DMS153 treated with DMSO at 0.1 percent for 48 hours (cell line): ENCODE results near the gene ZNF619.

ENCODE experiments used
- DNase-seq: peaks from one replicate; lab custom pipeline; 2025; ENCODE audit not compliant: unreplicated experiment; lab: John Stamatoyannopoulos, UW

The ZNF619 gene

DNA sequence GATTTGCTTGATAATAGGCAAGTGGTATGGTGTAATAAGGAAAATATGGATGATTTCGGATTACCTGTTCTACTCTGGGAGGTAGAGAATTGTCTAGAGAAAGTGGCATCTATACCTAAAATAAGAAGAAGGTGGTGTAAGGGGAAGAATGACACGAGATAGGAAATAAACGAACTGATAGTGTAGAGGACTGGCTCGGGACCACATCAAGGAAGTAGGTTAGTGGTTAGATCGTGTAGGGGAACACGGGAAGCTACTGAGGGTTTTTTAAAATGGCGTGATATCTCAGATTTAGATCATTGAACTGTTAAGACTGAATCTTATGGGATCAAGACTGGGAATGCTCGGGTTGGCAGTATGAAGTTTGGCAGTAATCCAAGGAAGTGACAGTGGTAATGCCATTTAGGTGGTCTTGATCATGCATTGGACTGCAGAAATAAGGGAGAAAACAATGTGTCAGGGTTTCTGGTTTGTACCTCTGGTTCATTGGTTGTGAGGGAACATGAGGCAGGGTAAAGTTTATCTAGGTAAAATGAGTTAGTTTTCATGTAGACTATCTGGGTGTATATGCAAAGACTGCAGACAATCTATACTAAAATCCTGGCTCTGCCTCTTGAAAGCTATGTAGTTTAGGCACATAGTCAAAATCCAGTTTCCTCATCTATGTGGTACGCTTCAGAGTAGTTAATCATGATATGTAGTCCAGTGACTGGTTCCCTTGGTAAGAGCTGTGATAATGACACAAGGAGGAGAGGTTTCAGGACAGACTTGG is 12.4 kb upstream of the ZNF619 start:
- no peak for DNase-seq

GRCh38 chr3:40465111-40465407 is 11.9 kb upstream of the ZNF619 start:
- no peak for DNase-seq

DNA sequence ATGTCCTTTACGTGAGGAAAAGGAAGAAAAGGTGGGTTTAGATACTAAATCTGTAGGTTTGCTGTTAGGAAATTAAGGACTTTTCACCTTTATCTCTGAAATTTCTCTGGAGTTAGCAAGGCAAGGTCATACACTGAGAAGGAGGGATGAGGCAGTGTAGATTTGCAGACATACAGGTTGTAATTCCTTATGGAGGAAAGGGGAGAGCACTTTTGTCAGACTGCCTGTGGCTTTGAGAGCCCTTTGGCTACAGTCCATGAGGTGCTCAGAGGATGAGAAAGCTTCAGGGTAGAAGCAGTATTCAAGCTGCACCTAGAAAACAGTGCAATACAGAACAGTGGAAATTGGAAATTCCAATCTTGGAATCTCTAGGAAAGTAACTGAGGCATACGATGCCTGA is 11.5 kb upstream of the ZNF619 start:
- no peak for DNase-seq

DNA sequence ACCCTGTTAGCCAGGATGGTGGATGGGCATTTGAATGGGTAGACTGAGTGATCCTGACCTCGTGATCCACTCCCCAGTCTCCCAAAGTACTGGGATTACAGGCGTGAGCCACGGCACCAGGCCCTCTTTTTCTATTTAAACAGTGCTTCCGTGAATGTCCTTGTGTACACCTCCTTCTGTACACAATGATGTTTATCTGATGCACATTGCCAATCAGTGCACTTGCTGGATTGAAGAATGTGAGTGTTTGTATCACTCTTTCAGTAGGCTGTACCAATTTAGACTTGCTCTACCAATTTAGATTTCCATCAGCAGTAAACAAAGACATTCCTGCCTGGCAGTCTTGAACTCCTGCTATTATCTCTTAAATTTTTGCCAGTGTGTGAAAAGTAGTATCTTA is 8.9 kb upstream of the ZNF619 start:
- DNase-seq: no peak

DNA sequence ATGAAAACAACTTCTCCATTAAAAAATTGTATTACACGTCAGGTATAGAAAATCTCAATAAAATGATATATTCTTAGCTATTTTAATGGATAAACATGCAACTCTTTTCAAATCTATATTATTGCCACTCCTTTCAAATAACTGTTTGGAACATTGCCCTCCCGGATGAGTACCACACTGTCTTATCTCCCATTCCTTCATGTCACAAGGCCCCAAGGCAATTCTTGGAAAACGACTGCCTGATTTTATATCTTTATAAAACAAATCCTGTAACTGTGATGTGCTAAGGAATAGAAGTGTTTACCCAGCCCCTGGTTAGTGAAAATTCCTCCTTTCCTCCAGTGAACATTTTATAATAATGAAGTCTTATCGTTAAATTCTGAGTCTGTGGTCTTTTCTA is 6.2 kb upstream of the ZNF619 start:
- DNase-seq: no peak

GRCh38 chr3:40477666-40478065 is 744 bp downstream of the ZNF619 start:
- no peak for DNase-seq

DNA sequence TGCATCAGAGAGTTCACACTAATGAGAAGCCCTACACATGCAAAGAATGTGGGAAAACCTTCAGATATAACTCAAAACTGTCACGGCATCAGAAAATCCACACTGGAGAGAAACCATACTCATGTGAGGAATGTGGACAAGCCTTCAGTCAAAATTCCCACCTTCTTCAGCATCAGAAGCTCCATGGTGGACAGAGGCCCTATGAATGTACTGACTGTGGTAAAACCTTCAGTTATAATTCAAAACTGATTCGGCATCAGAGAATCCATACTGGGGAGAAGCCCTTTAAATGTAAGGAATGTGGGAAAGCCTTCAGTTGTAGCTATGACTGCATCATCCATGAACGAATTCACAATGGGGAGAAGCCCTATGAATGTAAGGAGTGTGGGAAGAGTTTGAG is 10.2 kb downstream of the ZNF619 start:
- no peak for DNase-seq

DNA sequence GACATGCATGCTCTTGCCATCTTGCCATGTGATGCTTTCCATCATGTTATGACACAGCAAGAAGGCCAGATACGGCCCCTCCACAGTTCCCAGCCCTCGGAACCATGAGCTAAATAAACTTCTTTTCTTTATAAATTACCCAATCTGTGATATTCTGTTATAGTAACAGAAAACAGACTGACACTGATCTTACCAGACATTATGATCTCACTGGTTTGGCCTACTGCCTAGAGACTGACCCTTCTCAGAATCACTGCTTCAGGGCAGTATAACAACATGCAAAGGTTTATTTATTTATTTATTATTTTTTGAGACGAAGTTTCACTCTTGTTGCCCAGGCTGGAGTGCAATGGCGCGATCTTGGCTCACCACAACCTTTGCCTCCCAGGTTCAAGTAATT is 14.0 kb downstream of the ZNF619 start:
- DNase-seq: no peak

DNA sequence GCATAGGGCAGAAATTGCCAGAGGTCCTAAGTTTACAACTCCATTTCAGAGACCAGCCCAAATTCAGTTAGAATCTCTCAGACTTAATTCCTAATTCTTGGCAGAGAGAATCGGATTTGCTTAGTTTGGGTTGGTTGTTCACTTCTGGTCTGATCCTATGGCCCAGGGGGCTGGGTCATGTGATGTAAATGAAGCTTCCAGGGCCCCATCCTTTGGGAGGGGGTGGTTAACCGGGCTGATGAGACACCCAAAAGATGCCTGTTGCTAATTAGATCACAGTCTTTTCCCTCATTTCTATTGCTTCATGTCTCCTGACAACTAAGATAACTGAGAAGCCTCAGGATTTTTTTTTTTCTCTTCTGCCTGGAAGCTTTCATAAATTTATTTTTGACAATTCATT is 17.8 kb downstream of the ZNF619 start:
- no peak for DNase-seq

GRCh38 chr3:40497288-40497687 is 20.4 kb downstream of the ZNF619 start:
- DNase-seq: no peak

- no peak for DNase-seq
Measured at GRCh38 chr3:40499952-40500351, 23.0 kb downstream of the ZNF619 start.

DNA sequence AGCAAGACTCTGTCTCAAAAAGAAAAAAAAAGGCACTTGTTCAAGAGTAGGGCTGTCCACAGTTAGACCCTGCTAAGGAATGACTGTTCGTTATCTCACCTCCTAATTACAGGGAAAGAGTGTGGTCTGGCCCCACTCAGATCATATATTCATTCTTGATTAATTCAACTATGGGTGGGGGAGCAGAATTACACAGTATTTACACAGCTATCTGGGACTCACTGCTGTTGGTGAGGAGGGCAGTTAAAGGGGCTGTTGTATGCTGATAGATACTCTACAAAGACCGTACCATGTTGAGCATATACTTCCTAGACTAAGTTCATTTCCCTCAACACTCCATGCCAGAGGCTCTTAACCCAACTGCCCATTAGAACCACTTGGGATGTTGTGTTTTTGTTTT is 25.1 kb downstream of the ZNF619 start:
- DNase-seq: no peak

DNA sequence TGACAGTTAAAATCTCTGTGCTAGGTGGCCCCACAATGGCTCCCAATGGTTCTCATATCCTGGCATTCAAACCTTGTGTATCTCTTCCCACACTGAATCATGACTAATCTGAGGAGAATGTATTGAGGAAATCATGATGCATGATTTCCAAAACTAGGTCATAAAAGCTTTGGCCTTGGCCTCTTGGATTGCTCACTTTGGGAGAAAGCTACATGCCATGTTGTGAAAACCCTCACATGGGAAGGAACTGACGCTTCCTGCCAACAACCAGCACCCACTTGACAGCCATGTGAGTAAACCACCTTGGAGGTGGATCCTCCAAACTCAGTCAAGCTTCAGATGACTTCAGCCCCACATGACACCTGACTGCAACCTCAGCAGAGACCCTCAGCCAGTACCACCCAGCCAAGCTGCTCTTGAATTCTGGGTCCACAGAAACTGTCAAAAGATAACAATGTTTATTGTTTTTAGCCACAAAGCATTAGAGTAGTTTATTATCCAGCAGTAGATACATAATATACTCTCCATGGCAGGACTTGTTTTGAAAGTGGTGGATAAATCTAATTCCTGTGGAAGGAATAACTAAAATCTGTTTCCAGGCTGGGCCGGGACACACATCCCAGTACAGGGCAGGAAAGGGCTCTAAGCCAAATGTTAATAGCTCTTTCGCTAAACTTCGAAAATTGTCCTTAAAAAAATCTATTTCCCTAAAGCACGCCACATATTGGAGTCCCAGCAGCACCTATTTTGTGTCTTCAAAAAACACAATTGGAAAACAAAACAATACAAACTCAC is 27.9 kb downstream of the ZNF619 start:
- DNase-seq: no peak

DNA sequence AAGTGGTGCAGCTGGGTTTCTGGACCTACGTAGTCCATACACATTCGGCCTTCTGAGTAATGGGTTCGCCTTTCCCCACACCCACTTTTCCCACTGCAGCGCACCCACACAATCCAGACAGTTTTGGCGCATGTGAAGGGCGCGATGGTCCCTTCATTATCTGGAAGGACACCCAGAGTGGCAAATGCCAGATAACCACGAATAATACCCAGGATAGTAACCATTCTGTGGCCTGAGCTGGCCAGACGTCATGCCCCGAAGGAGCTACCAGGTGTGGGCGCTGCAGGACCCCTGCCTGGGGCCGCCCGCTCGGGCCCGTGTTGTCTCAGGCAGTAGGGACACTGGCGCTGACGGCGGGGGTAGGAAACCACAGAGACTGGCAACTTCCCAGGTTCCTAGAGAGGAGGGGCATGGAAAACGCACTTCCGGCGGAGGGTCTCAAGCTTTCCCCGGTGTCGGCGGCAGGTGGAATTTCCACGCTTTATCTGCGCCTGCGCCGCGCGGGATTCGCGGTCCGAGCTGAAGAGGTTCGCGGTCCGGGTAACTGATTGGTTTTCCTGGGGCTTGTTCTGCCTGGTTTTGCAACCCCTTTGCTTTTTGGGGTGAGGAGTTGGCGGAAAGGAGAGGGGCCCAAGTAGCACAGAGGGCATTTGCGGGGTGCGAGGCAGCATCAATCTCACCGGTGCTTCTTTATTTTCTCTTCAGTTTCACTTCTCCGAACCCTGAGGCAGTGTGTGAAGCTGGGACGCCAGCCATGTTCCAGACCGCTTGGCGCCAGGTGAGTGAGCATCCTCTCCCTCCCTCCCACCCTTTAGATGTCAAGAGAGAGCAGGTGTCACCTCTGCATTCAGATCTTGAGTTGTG is 28.9 kb downstream of the ZNF619 start, which contains the start of gene ZNF620:
TSS of gene ZNF620 (plus strand) at position 441 of the 864 bp plus-strand sequence. CDS start at position 755, 314 bp downstream.
- peak; percentile 46 for DNase-seq

DNA sequence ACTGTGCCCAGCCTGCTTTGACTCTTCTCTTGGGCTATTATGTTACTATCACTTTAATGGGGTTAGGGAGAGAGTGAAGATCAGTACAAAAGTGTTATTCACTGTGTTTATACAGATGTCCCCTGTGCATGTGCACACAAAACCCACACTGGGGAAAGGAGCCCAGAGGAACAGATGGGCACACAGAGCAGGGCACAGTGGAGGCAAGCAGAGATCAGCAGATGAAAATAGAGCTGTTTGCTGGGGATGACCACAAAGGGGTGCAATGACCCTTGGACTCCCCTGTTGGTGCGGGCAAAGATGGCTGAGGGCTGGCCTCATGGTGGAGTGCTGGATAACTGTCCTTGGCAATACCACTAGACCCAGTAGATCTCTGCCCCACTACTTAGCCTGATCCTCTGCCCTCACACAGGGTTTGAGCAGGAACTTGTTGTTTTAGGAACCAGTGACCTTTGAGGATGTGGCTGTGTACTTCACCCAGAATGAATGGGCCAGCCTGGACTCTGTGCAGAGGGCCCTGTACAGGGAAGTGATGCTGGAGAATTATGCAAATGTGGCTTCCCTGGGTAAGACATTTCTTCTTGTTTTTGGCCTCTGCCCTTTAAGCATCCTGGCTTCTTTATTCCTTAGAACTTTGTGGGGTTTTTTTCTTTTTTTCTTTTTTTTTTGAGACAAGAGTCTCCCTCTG is 34.3 kb downstream of the ZNF619 start:
- DNase-seq: no peak

DNA sequence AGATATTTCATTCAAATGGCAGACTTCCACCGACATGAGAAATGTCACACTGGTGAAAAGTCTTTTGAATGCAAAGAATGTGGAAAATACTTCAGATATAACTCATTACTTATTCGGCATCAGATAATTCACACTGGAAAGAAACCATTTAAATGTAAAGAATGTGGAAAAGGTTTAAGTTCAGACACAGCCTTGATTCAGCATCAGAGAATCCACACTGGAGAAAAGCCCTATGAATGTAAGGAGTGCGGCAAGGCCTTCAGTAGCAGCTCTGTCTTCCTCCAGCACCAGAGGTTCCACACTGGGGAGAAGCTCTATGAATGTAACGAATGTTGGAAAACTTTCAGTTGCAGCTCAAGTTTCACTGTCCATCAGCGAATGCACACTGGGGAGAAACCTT is 39.3 kb downstream of the ZNF619 start:
- DNase-seq: no peak

DNA sequence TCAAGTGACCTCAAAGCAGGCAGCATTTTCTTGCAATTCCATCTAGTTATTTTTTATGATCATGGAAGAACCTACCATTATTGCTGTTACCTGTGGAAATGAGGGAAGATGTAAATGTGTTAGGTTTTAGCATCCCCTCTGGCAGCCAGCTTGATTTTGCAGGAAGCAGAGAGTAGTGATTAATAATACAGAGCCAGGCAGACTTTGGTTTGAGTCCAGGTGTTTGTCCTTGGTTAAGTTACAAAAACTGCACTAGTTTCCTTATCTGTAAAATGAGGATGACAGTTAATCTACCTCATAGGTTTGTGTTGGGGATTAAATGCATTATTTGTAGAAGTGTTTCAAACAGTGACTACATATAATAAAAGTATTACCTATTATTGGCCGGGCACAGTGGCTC is 41.1 kb downstream of the ZNF619 start:
- DNase-seq: no peak

DNA sequence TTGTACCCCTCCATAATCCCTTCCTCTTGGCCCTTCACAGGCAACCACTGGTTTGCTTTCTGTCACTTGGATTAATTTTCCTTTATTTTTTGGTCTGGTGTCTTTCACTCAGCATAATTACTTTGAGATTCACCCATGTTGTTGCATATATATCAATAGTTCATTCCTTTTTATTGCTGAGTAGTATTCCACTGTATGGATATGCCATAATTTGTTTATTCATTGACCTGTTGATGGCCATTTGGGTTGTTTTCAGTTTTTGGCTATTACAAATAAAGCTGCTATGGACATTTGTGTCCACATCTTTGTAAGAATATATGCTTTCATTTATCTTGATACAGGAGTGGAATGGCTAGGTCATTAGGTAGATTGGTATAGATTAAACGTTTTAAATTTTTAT is 41.9 kb downstream of the ZNF619 start:
- no peak for DNase-seq

DNA sequence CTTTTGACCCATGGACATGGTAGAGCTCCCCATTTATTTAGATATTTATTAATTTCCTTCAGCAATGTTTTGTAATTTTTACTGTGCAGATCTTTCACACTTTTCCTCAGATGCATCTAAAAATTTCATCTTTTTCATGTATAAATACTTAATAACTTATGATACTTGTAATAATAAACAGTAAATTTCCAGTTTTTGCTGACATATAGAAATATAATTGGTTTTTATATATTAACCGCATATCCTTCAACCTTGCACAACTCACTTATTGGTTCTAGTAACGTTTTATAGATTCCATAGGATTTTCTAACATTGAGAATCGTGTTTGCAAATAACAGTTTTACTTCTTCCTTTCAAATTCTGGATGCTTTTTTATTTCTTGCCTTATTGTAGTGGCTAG is 44.3 kb downstream of the ZNF619 start:
- DNase-seq: no peak

DNA sequence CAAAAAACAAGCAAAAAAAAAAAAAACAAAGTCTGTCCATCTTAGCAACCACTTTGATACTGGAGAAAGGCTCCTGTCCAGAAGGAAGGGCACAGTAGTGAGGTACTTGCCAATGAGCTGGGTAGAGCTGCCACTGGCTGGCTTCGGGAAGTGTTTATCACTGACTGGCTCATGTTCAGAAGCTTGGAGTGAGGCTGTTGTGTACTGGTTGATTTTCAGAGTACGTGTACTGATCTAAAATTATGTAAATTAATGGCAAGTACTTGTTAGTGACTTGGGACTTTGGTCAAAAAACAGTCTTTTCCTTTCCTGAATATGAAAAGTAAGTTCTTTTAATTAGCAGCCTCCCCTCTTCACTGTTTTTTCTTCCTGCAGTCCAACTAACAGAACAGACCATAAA is 46.9 kb downstream of the ZNF619 start:
- peak; percentile 15 for DNase-seq

GRCh38 chr3:40524222-40524567 is 47.3 kb downstream of the ZNF619 start:
- peak; percentile 15 for DNase-seq
